Activated B cell treated with CpG ODN at 0.5 μM for 24 hours (primary cell): ENCODE results near the gene STYXL2. TPM values are rescaled to one million over a fixed set of nuclear protein-coding genes. Genes with fewer than 3 reads are reported as not detected.

Experiments used
- ATAC-seq: fragments of 200-7000 bp; cut with Tn5 transposase; one replicate; pipeline ENCODE4 v1.10.0; 2021; ENCODE audit warnings: low read depth, mild to moderate bottlenecking, moderate library complexity
- CTCF ChIA-PET: fragments of 350-600 bp; sonication (Branson Sonifier 250); formaldehyde crosslinking; loops from one replicate; lab custom pipeline; 2021; ENCODE audit warnings: antibody characterized with exemption; lab: Charles Lee
- POLR2A ChIA-PET: fragments of 350-600 bp; sonication (Branson Sonifier 250); formaldehyde crosslinking; loops from one replicate; lab custom pipeline; 2021; ENCODE audit warnings: antibody characterized with exemption; lab: Charles Lee
- DNase-seq: peaks from one replicate; pipeline ENCODE4 v3.0.0; 2022
- H3K27ac Mint-ChIP-seq: one replicate; pipeline ENCODE4 v1.8.0; 2020; ENCODE audit warnings: mixed read lengths
- H3K27me3 Mint-ChIP-seq: one replicate; pipeline ENCODE4 v1.8.0; 2021; ENCODE audit warnings: mixed read lengths
- H3K36me3 Mint-ChIP-seq: one replicate; pipeline ENCODE4 v1.8.0; 2021; ENCODE audit warnings: low read depth, mixed read lengths
- H3K4me1 Mint-ChIP-seq: one replicate; pipeline ENCODE4 v1.8.0; 2021; ENCODE audit warnings: mixed read lengths
- H3K4me3 Mint-ChIP-seq: one replicate; pipeline ENCODE4 v1.8.0; 2020; ENCODE audit warnings: mild to moderate bottlenecking, mixed read lengths
- H3K9me3 Mint-ChIP-seq: one replicate; pipeline ENCODE4 v1.8.0; 2020; ENCODE audit warnings: mixed read lengths
- CTCF ChIP-seq: fragments of 200-600 bp; IDR thresholded peaks from one replicate; pipeline ENCODE4 v1.8.0; 2022; ENCODE audit warnings: antibody characterized with exemption, mild to moderate bottlenecking
- intact Hi-C: fragments of 100-400 bp; cut with micrococcal nuclease; formaldehyde crosslinking; loops from one replicate; pipeline ENCODE4 v1.15.1; 2024
- total RNA-seq: library from RNA; stranded (reverse); gene quantifications from 2 replicates; pipeline ENCODE4 v1.2.3, GENCODE V29; 2022

Gene STYXL2
- not detected in 2 replicates for total RNA-seq

- Mint-ChIP-seq H3K9me3 (no peaks in the 10 kb centered on the region), H3K36me3 (no peaks in the 10 kb centered on the region), H3K4me3 (no peak within 1 kb of the TSS), H3K4me1 (peaks cover 14% of the 10 kb centered on the region), H3K27ac (no peak within 1 kb of the TSS), H3K27me3 (peaks cover 2% of the 10 kb centered on the region)
- no peak for TF ChIP-seq CTCF
- ATAC-seq (no peak), DNase-seq (no peak)
- intact Hi-C loops = no loop called here
- CTCF ChIA-PET = no interaction called here
- POLR2A ChIA-PET = interaction anchor here (0.6 kb wide), 1 partner anchor 11 kb away, joined by 7 read pairs; no protein-coding TSS in a partner anchor
Measured at GRCh38 chr1:167093846-167094516, at the start of gene STYXL2. Gene STYXL2 (plus strand): TSS chr1:167094075. CDS start chr1:167094850, 775 bp downstream.

- Mint-ChIP-seq H3K9me3 (no peaks in the 10 kb centered on the region), H3K4me1 (no peaks in the 10 kb centered on the region), H3K27me3 (peaks cover 2% of the 10 kb centered on the region), H3K4me3 (no peak overlapping the region), H3K36me3 (no peaks in the 10 kb centered on the region), H3K27ac (no peak overlapping the region)
- TF ChIP-seq CTCF = no peak
- ATAC-seq (no peak), DNase-seq (no peak)
- intact Hi-C loops = no loop called here
- CTCF ChIA-PET = interaction anchor here (16.9 kb wide), 1 partner anchor 142 kb away, joined by 700 read pairs; no protein-coding TSS in a partner anchor
- POLR2A ChIA-PET = no interaction called here
Measured at GRCh38 chr1:167051907-167052306, 42.0 kb upstream of the STYXL2 start.

- H3K4me1 Mint-ChIP-seq = no peaks in the 10 kb centered on the region
- H3K27ac Mint-ChIP-seq = no peak overlapping the region
- H3K9me3 Mint-ChIP-seq = no peaks in the 10 kb centered on the region
- CTCF ChIA-PET = interaction anchor here (16.9 kb wide), 1 partner anchor 142 kb away, joined by 700 read pairs; no protein-coding TSS in a partner anchor
- no peak for DNase-seq
- H3K4me3 Mint-ChIP-seq = no peak overlapping the region
- no peaks in the 10 kb centered on the region for H3K36me3 Mint-ChIP-seq
- H3K27me3 Mint-ChIP-seq = peaks cover 2% of the 10 kb centered on the region
- intact Hi-C loops = no loop called here
- TF ChIP-seq CTCF = no peak
- POLR2A ChIA-PET = no interaction called here
- ATAC-seq = no peak
Measured at GRCh38 chr1:167052389-167052788, 41.5 kb upstream of the STYXL2 start.

GRCh38 chr1:167054531-167054930 lies 39.3 kb upstream of the STYXL2 start:
- no peaks in the 10 kb centered on the region for H3K36me3 Mint-ChIP-seq
- no peaks in the 10 kb centered on the region for H3K9me3 Mint-ChIP-seq
- H3K27ac Mint-ChIP-seq = no peak overlapping the region
- H3K4me3 Mint-ChIP-seq = no peak overlapping the region
- ATAC-seq = no peak
- H3K4me1 Mint-ChIP-seq = peaks cover 4% of the 10 kb centered on the region
- ChIA-PET CTCF (interaction anchor here (16.9 kb wide), 1 partner anchor 144 kb away, joined by 700 read pairs; no protein-coding TSS in a partner anchor), POLR2A (no interaction called here)
- intact Hi-C loops = no loop called here
- no peak for DNase-seq
- peaks cover 5% of the 10 kb centered on the region for H3K27me3 Mint-ChIP-seq
- TF ChIP-seq CTCF = no peak

GRCh38 chr1:167054946-167055630 lies 38.8 kb upstream of the STYXL2 start:
- ChIA-PET CTCF (interaction anchor here (16.9 kb wide), 1 partner anchor 145 kb away, joined by 700 read pairs; no protein-coding TSS in a partner anchor), POLR2A (no interaction called here)
- H3K27me3 Mint-ChIP-seq = peaks cover 5% of the 10 kb centered on the region
- H3K4me3 Mint-ChIP-seq = no peak overlapping the region
- DNase-seq (no peak), ATAC-seq (no peak)
- TF ChIP-seq CTCF = no peak
- H3K9me3 Mint-ChIP-seq = no peaks in the 10 kb centered on the region
- no peaks in the 10 kb centered on the region for H3K36me3 Mint-ChIP-seq
- H3K4me1 Mint-ChIP-seq = peaks cover 4% of the 10 kb centered on the region
- H3K27ac Mint-ChIP-seq = no peak overlapping the region
- intact Hi-C loops = loop anchor here (5.0 kb wide), 1 partner anchor 78 kb away; the partner anchor contains the start of gene ILDR2
